K562 (cell line): ENCODE data around the gene FNDC1. TPM values are rescaled to one million over a fixed set of nuclear protein-coding genes. Genes with fewer than 3 reads are reported as not detected.

Experiments
- ATAC-seq: fragments of 200-7000 bp; cut with Tn5 transposase; 3 replicates; pipeline ENCODE4 v1.9.1; 2020; ENCODE audit warnings: moderate library complexity
- BruUV-seq: library from RNA; stranded (reverse); fragments of 400-500 nt; replicated peaks from 2 replicates; lab custom pipeline; 2021; lab: Mats Ljungman, UMichigan
- CTCF ChIA-PET: fragments of 300-600 bp; formaldehyde crosslinking; extraction: SDS; loops from one replicate; lab custom pipeline; 2021; ENCODE audit warnings: low intra/inter-chr PET ratio; lab: Yijun Ruan, JAX
- POLR2A ChIA-PET: fragments of 300-600, 350-650 bp; sonication (Branson Sonifier 250); formaldehyde crosslinking; extraction: SDS; loops from one replicate; lab custom pipeline; 2021; ENCODE audit warnings: antibody characterized with exemption, inconsistent platforms; lab: Yijun Ruan, JAX
- DNase-seq, 4 experiments: peaks; one replicate each; pipeline versions ENCODE4 v3.0.0 to v3.0.0-alpha.2; 2011 to 2018; ENCODE audit warnings: low spot score in 3 of 4, mixed read lengths in 3 of 4; ENCODE audit errors: extremely low read depth in 1 of 4
- FAIRE-seq: peaks from 2 replicates; lab custom pipeline; 2011; peaks lifted over from hg19 to GRCh38; lab: Jason Lieb, UNC
- H2AFZ ChIP-seq: 2 replicates; pipeline ENCODE4 v1.6.0; 2011; ENCODE audit warnings: low read depth, low read length, control low read depth, inconsistent platforms
- H3K27ac ChIP-seq: fragments of 200-600 bp; 3 replicates; pipeline ENCODE4 v1.8.0; 2011; ENCODE audit warnings: low read depth, mild to moderate bottlenecking, control low read depth, inconsistent platforms, low read length, moderate library complexity, mixed read lengths; ENCODE audit errors: extremely low read depth
- H3K27me3 ChIP-seq, 2 experiments: fragments of 300-600 bp in 1 of 2; 2 replicates in 1 of 2; 3 replicates in 1 of 2; pipeline versions ENCODE4 v1.6.0 to v1.8.0; 2011; ENCODE audit warnings: inconsistent platforms in 2 of 2, low read length in 2 of 2, mild to moderate bottlenecking in 1 of 2, mixed read lengths in 1 of 2, moderate library complexity in 1 of 2; ENCODE audit not compliant: control insufficient read depth in 2 of 2, insufficient read depth in 2 of 2
- H3K36me3 ChIP-seq: fragments of 300-600 bp; 3 replicates; pipeline ENCODE4 v1.8.0; 2011; ENCODE audit warnings: mild to moderate bottlenecking, low read length, inconsistent platforms; ENCODE audit not compliant: control insufficient read depth, insufficient read depth
- H3K4me1 ChIP-seq, 2 experiments: fragments of 200-600 bp in 1 of 2; replicated peaks in 1 of 2; 2 replicates in 1 of 2; 3 replicates in 1 of 2; pipeline versions ENCODE4 v1.5.1 to v1.8.0; 2011; ENCODE audit warnings: inconsistent platforms in 2 of 2, low read length in 2 of 2, mild to moderate bottlenecking in 1 of 2, mixed read lengths in 1 of 2, moderate library complexity in 1 of 2; ENCODE audit not compliant: control insufficient read depth in 2 of 2, insufficient read depth in 2 of 2
- H3K4me2 ChIP-seq: 2 replicates; pipeline ENCODE4 v1.6.1; 2011; ENCODE audit warnings: low read length, control low read depth, inconsistent platforms, mixed read lengths; ENCODE audit not compliant: insufficient read depth
- H3K4me3 ChIP-seq: fragments of 200-600 bp; sonication (generic), shearing (Covaris generic); 2 replicates; pipeline ENCODE4 v1.5.1; 2016; ENCODE audit warnings: control low read depth, inconsistent platforms
- H3K79me2 ChIP-seq: fragments of 200-600 bp; 3 replicates; pipeline ENCODE4 v1.8.0; 2011; ENCODE audit warnings: low read length, inconsistent platforms; ENCODE audit not compliant: control insufficient read depth, insufficient read depth
- H3K9ac ChIP-seq, 2 experiments: 2 replicates each; pipeline versions ENCODE4 v1.6.0 to v1.6.1; 2011; ENCODE audit warnings: low read depth in 2 of 2, low read length in 2 of 2, control low read depth in 1 of 2, inconsistent platforms in 1 of 2, mild to moderate bottlenecking in 1 of 2, mixed read lengths in 1 of 2; ENCODE audit not compliant: insufficient read depth in 1 of 2
- H3K9me1 ChIP-seq: one replicate; pipeline ENCODE4 v1.6.0; 2011; ENCODE audit warnings: inconsistent platforms, mild to moderate bottlenecking, low read length, moderate library complexity; ENCODE audit not compliant: control insufficient read depth, insufficient read depth
- H3K9me3 ChIP-seq: replicated peaks from 2 replicates; pipeline ENCODE4 v1.5.1; 2011; ENCODE audit warnings: low read depth, low read length, inconsistent platforms; ENCODE audit not compliant: control insufficient read depth, insufficient read depth
- H4K20me1 ChIP-seq: replicated peaks from 2 replicates; pipeline ENCODE4 v1.6.1; 2011; ENCODE audit warnings: low read length, inconsistent platforms, mixed read lengths; ENCODE audit not compliant: control insufficient read depth, insufficient read depth
- CC2D1A ChIP-seq: fragments of 450-650 bp; IDR thresholded peaks from 2 replicates; pipeline ENCODE4 v1.6.1; 2017; ENCODE audit warnings: mild to moderate bottlenecking
- COPS2 ChIP-seq: fragments of 450-650 bp; conservative IDR thresholded peaks from 2 replicates; pipeline ENCODE4 v1.6.1; 2016; ENCODE audit warnings: mild to moderate bottlenecking, moderate library complexity
- E2F3 ChIP-seq: fragments of 250-450 bp; sonication (Bioruptor Pico); IDR thresholded peaks from 2 replicates; pipeline ENCODE4 v1.4.0; 2020; ENCODE audit warnings: mild to moderate bottlenecking
- ZKSCAN1 ChIP-seq: fragments of 150-350 bp; IDR thresholded peaks from 2 replicates; pipeline ENCODE4 v1.6.1; 2016; ENCODE audit warnings: low read depth, low read length
- ZNF239 ChIP-seq: fragments of 250-450 bp; sonication (Bioruptor Pico); IDR thresholded peaks from 2 replicates; pipeline ENCODE4 v1.4.0; 2020; ENCODE audit warnings: mild to moderate bottlenecking
- WGBS: fragments of 100-300 bp; shearing (Covaris generic); methylation state at CpG from one replicate; pipeline ENCODE4 v1.1.6; 2016; ENCODE audit warnings: low coverage, mixed read lengths; ENCODE audit not compliant: insufficient coverage; ENCODE audit errors: missing lambda C conversion rate; 5-methylcytosine and 5-hydroxymethylcytosine counted together
- in situ Hi-C: fragments of 300-500 bp; cut with MboI; formaldehyde crosslinking; loops from 4 replicates; pipeline ENCODE4 v1.15.0; 2018; ENCODE audit warnings: inconsistent platforms, mixed read lengths
- intact Hi-C: fragments of 100-400 bp; cut with micrococcal nuclease; formaldehyde crosslinking; loops from 2 replicates; pipeline ENCODE4 v1.14.2; 2022
- polyA plus RNA-seq, 8 experiments: library from polyadenylated mRNA; depleted of rRNA in 4 of 8; stranded (reverse) in 5 of 8; unstranded in 3 of 8; fragments of >200 nt; fragmentation: Nextera tagmentation in 2 of 8; fragmentation: Illumina TruSeq in 1 of 8; extraction: Ambion mirVana in 2 of 8; extraction: Trizol in 1 of 8; gene quantifications; 2 replicates each; pipeline versions ENCODE4 v1.2.1 to v1.2.3, GENCODE V29; 2011 to 2014; ENCODE audit warnings: inconsistent platforms in 1 of 8, missing spikeins in 1 of 8
- total RNA-seq, 7 experiments: library from RNA; depleted of rRNA in 6 of 7; stranded (reverse); fragments of >200 nt in 6 of 7; fragmentation: Illumina TruSeq in 2 of 7; extraction: Trizol in 2 of 7; gene quantifications; 2 replicates each; pipeline versions ENCODE4 v1.2.1 to v1.2.3, GENCODE V29; 2011 to 2021; ENCODE audit warnings: low replicate concordance in 1 of 7
- TF ChIP-seq, protein P1 (sequence below): fragments of 250-450 bp; sonication (Bioruptor Pico); IDR thresholded peaks from 2 replicates; pipeline ENCODE4 v1.4.0; 2020; ENCODE audit warnings: mild to moderate bottlenecking, moderate library complexity, borderline replicate concordance
- TF ChIP-seq, protein P2 (sequence below): sonication (generic); formaldehyde crosslinking; IDR thresholded peaks from 2 replicates; pipeline ENCODE4 v1.4.0; 2020; ENCODE audit warnings: mild to moderate bottlenecking, missing genetic modification reagents
- TF ChIP-seq, protein P3 (sequence below), 2 experiments: fragments of 450-650 bp; IDR thresholded peaks; 2 replicates each; pipeline ENCODE4 v1.6.1; 2018; ENCODE audit warnings: mild to moderate bottlenecking in 2 of 2, low read depth in 1 of 2; ENCODE audit not compliant: partially characterized antibody in 2 of 2
- TF ChIP-seq, protein P4 (sequence below), 2 experiments: fragments of 250-450 bp in 1 of 2; fragments of 450-650 bp in 1 of 2; sonication (Bioruptor Pico) in 1 of 2; IDR thresholded peaks; 2 replicates each; pipeline versions ENCODE4 v1.6.1 to v1.8.0; 2016 to 2021; ENCODE audit warnings: mild to moderate bottlenecking in 2 of 2, moderate library complexity in 2 of 2, missing compliant biosample characterization in 1 of 2, missing genetic modification characterization in 1 of 2

The FNDC1 gene
- total and polyA plus RNA-seq, 9 of the 15 experiments (the other 6 are each of a cell fraction or from before 2014, with no cell fraction given): not detected

DNA sequence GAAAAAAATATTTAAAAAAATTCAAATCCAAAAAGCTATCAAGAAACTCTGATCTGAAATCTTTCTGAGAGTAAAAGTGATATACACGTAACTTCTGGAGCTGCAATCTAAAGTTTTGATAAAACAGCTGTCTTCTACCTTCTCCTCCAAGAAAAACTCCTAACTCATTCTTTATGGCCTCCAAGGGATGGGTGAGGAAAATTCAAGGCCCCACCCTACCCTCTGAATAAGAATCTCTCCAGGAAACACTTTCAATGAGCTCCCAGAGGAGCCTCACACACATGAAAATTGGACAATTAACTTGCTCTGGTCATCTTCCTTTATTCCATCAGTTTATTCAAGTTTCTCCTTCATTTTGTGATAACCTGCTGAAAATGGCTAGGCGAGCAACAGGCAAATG, 93.4 kb downstream of the FNDC1 start (continued):
- TF ChIP-seq, protein P1, sequence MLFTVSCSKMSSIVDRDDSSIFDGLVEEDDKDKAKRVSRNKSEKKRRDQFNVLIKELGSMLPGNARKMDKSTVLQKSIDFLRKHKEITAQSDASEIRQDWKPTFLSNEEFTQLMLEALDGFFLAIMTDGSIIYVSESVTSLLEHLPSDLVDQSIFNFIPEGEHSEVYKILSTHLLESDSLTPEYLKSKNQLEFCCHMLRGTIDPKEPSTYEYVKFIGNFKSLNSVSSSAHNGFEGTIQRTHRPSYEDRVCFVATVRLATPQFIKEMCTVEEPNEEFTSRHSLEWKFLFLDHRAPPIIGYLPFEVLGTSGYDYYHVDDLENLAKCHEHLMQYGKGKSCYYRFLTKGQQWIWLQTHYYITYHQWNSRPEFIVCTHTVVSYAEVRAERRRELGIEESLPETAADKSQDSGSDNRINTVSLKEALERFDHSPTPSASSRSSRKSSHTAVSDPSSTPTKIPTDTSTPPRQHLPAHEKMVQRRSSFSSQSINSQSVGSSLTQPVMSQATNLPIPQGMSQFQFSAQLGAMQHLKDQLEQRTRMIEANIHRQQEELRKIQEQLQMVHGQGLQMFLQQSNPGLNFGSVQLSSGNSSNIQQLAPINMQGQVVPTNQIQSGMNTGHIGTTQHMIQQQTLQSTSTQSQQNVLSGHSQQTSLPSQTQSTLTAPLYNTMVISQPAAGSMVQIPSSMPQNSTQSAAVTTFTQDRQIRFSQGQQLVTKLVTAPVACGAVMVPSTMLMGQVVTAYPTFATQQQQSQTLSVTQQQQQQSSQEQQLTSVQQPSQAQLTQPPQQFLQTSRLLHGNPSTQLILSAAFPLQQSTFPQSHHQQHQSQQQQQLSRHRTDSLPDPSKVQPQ (CRISPR knock-in tag): no peak
- TF ChIP-seq ZNF239 (CRISPR knock-in tag) (no peak), E2F3 (no peak), COPS2 (no peak)
- TF ChIP-seq, protein P2, sequence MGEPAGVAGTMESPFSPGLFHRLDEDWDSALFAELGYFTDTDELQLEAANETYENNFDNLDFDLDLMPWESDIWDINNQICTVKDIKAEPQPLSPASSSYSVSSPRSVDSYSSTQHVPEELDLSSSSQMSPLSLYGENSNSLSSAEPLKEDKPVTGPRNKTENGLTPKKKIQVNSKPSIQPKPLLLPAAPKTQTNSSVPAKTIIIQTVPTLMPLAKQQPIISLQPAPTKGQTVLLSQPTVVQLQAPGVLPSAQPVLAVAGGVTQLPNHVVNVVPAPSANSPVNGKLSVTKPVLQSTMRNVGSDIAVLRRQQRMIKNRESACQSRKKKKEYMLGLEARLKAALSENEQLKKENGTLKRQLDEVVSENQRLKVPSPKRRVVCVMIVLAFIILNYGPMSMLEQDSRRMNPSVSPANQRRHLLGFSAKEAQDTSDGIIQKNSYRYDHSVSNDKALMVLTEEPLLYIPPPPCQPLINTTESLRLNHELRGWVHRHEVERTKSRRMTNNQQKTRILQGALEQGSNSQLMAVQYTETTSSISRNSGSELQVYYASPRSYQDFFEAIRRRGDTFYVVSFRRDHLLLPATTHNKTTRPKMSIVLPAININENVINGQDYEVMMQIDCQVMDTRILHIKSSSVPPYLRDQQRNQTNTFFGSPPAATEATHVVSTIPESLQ (CRISPR knock-in tag): no peak
- TF ChIP-seq, all 486 proteins: peak for 0

DNA sequence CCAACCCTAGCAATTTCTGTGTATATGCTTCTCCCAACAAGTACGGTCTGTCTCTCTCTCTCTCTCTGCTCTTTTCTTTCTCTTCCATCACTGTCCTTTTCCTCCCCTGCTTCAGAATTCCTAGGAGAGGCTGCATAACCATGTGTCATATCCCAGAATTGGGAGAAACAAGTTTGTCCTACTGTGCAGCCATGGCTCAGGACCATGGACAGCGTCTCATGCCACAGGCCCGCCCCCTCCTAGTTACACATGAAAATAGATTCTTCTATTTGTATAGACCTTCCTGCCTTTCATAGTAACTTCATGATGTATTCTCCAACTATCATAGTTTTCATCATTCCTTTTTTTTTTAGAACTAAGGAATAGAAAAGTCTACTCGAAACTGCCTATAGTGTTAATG, 98.0 kb downstream of the FNDC1 start:
- intact Hi-C loops (no loop called here), in situ Hi-C loops (no loop called here)
- H3K27ac ChIP-seq: no peak overlapping the region
- FAIRE-seq (peak; percentile 35), DNase-seq (peak; percentile 42 to 46 (median 44)), ATAC-seq (peak; percentile 57; the same call in 2 of the 3 replicates)
- no peaks in the 10 kb centered on the region for H3K9me3 ChIP-seq
- no peak overlapping the region for H3K4me3 ChIP-seq
- no peaks in the 10 kb centered on the region for H4K20me1 ChIP-seq
- POLR2A ChIA-PET: no interaction called here
- no peak overlapping the region for H3K9ac ChIP-seq
- no peak overlapping the region for H2AFZ ChIP-seq
- peaks cover 0 to 4% of the 10 kb centered on the region in 2 experiments; a peak in 1 of 5 replicates for H3K27me3 ChIP-seq
- H3K4me1 ChIP-seq: no peaks in the 10 kb centered on the region
- CTCF ChIA-PET: no interaction called here
- H3K9me1 ChIP-seq: no peaks in the 10 kb centered on the region
- 0% methylated on average over 4 of the region's 4 CpGs for WGBS
- BruUV-seq: no TSS peak
- no peaks in the 10 kb centered on the region for H3K36me3 ChIP-seq
- H3K4me2 ChIP-seq: no peak overlapping the region
- H3K79me2 ChIP-seq: no peaks in the 10 kb centered on the region
- TF ChIP-seq, protein P3, sequence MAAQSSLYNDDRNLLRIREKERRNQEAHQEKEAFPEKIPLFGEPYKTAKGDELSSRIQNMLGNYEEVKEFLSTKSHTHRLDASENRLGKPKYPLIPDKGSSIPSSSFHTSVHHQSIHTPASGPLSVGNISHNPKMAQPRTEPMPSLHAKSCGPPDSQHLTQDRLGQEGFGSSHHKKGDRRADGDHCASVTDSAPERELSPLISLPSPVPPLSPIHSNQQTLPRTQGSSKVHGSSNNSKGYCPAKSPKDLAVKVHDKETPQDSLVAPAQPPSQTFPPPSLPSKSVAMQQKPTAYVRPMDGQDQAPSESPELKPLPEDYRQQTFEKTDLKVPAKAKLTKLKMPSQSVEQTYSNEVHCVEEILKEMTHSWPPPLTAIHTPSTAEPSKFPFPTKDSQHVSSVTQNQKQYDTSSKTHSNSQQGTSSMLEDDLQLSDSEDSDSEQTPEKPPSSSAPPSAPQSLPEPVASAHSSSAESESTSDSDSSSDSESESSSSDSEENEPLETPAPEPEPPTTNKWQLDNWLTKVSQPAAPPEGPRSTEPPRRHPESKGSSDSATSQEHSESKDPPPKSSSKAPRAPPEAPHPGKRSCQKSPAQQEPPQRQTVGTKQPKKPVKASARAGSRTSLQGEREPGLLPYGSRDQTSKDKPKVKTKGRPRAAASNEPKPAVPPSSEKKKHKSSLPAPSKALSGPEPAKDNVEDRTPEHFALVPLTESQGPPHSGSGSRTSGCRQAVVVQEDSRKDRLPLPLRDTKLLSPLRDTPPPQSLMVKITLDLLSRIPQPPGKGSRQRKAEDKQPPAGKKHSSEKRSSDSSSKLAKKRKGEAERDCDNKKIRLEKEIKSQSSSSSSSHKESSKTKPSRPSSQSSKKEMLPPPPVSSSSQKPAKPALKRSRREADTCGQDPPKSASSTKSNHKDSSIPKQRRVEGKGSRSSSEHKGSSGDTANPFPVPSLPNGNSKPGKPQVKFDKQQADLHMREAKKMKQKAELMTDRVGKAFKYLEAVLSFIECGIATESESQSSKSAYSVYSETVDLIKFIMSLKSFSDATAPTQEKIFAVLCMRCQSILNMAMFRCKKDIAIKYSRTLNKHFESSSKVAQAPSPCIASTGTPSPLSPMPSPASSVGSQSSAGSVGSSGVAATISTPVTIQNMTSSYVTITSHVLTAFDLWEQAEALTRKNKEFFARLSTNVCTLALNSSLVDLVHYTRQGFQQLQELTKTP (IDR thresholded peaks at IDR 0.05; ENCODE audit: low read depth in 1 of 2, partially characterized antibody in 2 of 2): peak in 1 of 2 experiments; percentile 76
- TF ChIP-seq ZKSCAN1 (peak; percentile 90), CC2D1A (no peak)
- TF ChIP-seq, protein P4, sequence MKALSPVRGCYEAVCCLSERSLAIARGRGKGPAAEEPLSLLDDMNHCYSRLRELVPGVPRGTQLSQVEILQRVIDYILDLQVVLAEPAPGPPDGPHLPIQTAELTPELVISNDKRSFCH (CRISPR knock-in tag; IDR thresholded peaks at IDR 0.05): no peak
- TF ChIP-seq, protein P4 (tag; IDR thresholded peaks at IDR 0.05): no peak
